HG03457 (cell line): ENCODE results near the gene GNPTAB.
"Not testable (repeated sequence)": the region's sequence is repeated elsewhere in the genome, so short reads cannot be mapped to it uniquely, and the experiment has no call there.

Experiments
- ATAC-seq: cut with Tn5 transposase; IDR thresholded peaks from one replicate; pipeline ENCODE4 v1.9.1; 2021; ENCODE audit warnings: moderate number of reproducible peaks; ENCODE audit not compliant: unreplicated experiment

GNPTAB gene

GRCh38 chr12:101740980-101741379, 89.8 kb downstream of the GNPTAB start:
- no peak for ATAC-seq

GRCh38 chr12:101740566-101740965, 90.2 kb downstream of the GNPTAB start:
- no peak for ATAC-seq

GRCh38 chr12:101738920-101739665, 91.7 kb downstream of the GNPTAB start, which contains the start of gene SYCP3:
SYCP3 (minus strand) TSS chr12:101739462; CDS start chr12:101737935, 1,527 bp downstream.
- ATAC-seq, result no peak

- ATAC-seq, result no peak
These were observed 93.3 kb downstream of the GNPTAB start for GRCh38 chr12:101737476-101737875.

- ATAC-seq, result not testable (repeated sequence)
These were observed 96.3 kb downstream of the GNPTAB start for GRCh38 chr12:101734482-101734881.

- no peak for ATAC-seq
These were observed 97.6 kb downstream of the GNPTAB start for GRCh38 chr12:101733166-101733565.

GRCh38 chr12:101732318-101732717, 98.4 kb downstream of the GNPTAB start:
- ATAC-seq, result no peak

- ATAC-seq, result no peak
These were observed 100.9 kb downstream of the GNPTAB start for GRCh38 chr12:101729842-101730241.

- no peak for ATAC-seq
These were observed 103.7 kb downstream of the GNPTAB start for GRCh38 chr12:101727098-101727497.

GRCh38 chr12:101722392-101722791, 108.4 kb downstream of the GNPTAB start:
- ATAC-seq, result no peak

GRCh38 chr12:101720118-101720517, 110.6 kb downstream of the GNPTAB start:
- no peak for ATAC-seq

GRCh38 chr12:101719566-101719965, 111.2 kb downstream of the GNPTAB start:
- no peak for ATAC-seq

GRCh38 chr12:101714877-101715444, 115.8 kb downstream of the GNPTAB start:
- no peak for ATAC-seq

GRCh38 chr12:101713930-101714329, 116.8 kb downstream of the GNPTAB start:
- no peak for ATAC-seq

- no peak for ATAC-seq
These were observed 117.6 kb downstream of the GNPTAB start for GRCh38 chr12:101713059-101713682.

- ATAC-seq, result no peak
These were observed 120.5 kb downstream of the GNPTAB start for GRCh38 chr12:101710288-101710687.

- no peak for ATAC-seq
These were observed 123.5 kb downstream of the GNPTAB start for GRCh38 chr12:101707131-101707782.

GRCh38 chr12:101706403-101706802, 124.4 kb downstream of the GNPTAB start:
- no peak for ATAC-seq

GRCh38 chr12:101703487-101703886, 127.3 kb downstream of the GNPTAB start:
- ATAC-seq, result no peak

- ATAC-seq, result no peak
These were observed 130.4 kb downstream of the GNPTAB start for GRCh38 chr12:101700299-101700820.

GRCh38 chr12:101698800-101699347, 131.9 kb downstream of the GNPTAB start:
- ATAC-seq, result no peak
